H9 (cell line): ENCODE data around the gene ZFPM1. TPM values are rescaled to one million over a fixed set of nuclear protein-coding genes. Genes with fewer than 3 reads are reported as not detected.

ENCODE experiments used
- DNase-seq: peaks from one replicate; pipeline ENCODE4 v3.0.0-alpha.2; 2017
- H2AFZ ChIP-seq: one replicate; pipeline ENCODE4 v1.6.1; 2013; ENCODE audit warnings: mild to moderate bottlenecking, low read length, control low read depth, moderate library complexity
- H2AK5ac ChIP-seq: 2 replicates; pipeline ENCODE4 v1.6.1; 2013; ENCODE audit warnings: low read length, control low read depth, mixed read lengths; ENCODE audit not compliant: insufficient read length
- H2BK120ac ChIP-seq: one replicate; pipeline ENCODE4 v1.6.1; 2013; ENCODE audit warnings: low read depth, mild to moderate bottlenecking, low read length, control low read depth, inconsistent platforms; ENCODE audit not compliant: poor library complexity, severe bottlenecking
- H2BK12ac ChIP-seq: 2 replicates; pipeline ENCODE4 v1.6.1; 2013; ENCODE audit warnings: low read length, control low read depth, mixed read lengths, low read depth; ENCODE audit not compliant: insufficient read length
- H2BK15ac ChIP-seq: 2 replicates; pipeline ENCODE4 v1.6.1; 2013; ENCODE audit warnings: low read depth, low read length, control low read depth
- H2BK20ac ChIP-seq: one replicate; pipeline ENCODE4 v1.6.1; 2013; ENCODE audit warnings: low read depth, mild to moderate bottlenecking, low read length, control low read depth, inconsistent platforms; ENCODE audit not compliant: poor library complexity, severe bottlenecking
- H2BK5ac ChIP-seq: 2 replicates; pipeline ENCODE4 v1.6.1; 2013; ENCODE audit warnings: low read length, control low read depth, mixed read lengths; ENCODE audit not compliant: insufficient read length
- H3K14ac ChIP-seq: 2 replicates; pipeline ENCODE4 v1.6.1; 2013; ENCODE audit warnings: low read length, control low read depth; ENCODE audit not compliant: insufficient read depth
- H3K18ac ChIP-seq: 2 replicates; pipeline ENCODE4 v1.6.1; 2013; ENCODE audit warnings: low read depth, mild to moderate bottlenecking, mixed read lengths, low read length, control low read depth; ENCODE audit not compliant: insufficient read length
- H3K23ac ChIP-seq: 2 replicates; pipeline ENCODE4 v1.6.1; 2013; ENCODE audit warnings: low read length, control low read depth, mixed read lengths, low read depth; ENCODE audit not compliant: insufficient read length
- H3K23me2 ChIP-seq: 2 replicates; pipeline ENCODE4 v1.6.1; 2013; ENCODE audit warnings: low read depth, mild to moderate bottlenecking, mixed read lengths, low read length, control low read depth; ENCODE audit not compliant: insufficient read length, poor library complexity, severe bottlenecking
- H3K27ac ChIP-seq: 2 replicates; pipeline ENCODE4 v1.5.1; 2013; ENCODE audit warnings: low read length, control low read depth, mixed read lengths, low read depth; ENCODE audit not compliant: insufficient read length
- H3K27me3 ChIP-seq: 2 replicates; pipeline ENCODE4 v1.6.1; 2013; ENCODE audit warnings: low read length, control low read depth, inconsistent platforms; ENCODE audit not compliant: insufficient read depth
- H3K4ac ChIP-seq: 2 replicates; pipeline ENCODE4 v1.6.1; 2013; ENCODE audit warnings: low read depth, mild to moderate bottlenecking, control low read depth, inconsistent platforms, low read length, moderate library complexity
- H3K4me1 ChIP-seq: 2 replicates; pipeline ENCODE4 v1.6.1; 2013; ENCODE audit warnings: low read length, control low read depth, inconsistent platforms; ENCODE audit not compliant: insufficient read depth
- H3K4me2 ChIP-seq: 2 replicates; pipeline ENCODE4 v1.6.1; 2013; ENCODE audit warnings: low read length, control low read depth, mixed read lengths; ENCODE audit not compliant: insufficient read length, insufficient read depth
- H3K56ac ChIP-seq: 2 replicates; pipeline ENCODE4 v1.6.1; 2013; ENCODE audit warnings: low read depth, mild to moderate bottlenecking, mixed read lengths, low read length, control low read depth; ENCODE audit not compliant: insufficient read length
- H3K79me1 ChIP-seq: 2 replicates; pipeline ENCODE4 v1.6.1; 2013; ENCODE audit warnings: low read depth, mild to moderate bottlenecking, moderate library complexity, low read length, control low read depth, inconsistent platforms; ENCODE audit not compliant: insufficient read depth, poor library complexity, severe bottlenecking
- H3K79me2 ChIP-seq: 2 replicates; pipeline ENCODE4 v1.6.1; 2013; ENCODE audit warnings: low read length, control low read depth, inconsistent platforms; ENCODE audit not compliant: insufficient read depth
- H3K9ac ChIP-seq: 2 replicates; pipeline ENCODE4 v1.6.1; 2013; ENCODE audit warnings: low read length, control low read depth, mixed read lengths; ENCODE audit not compliant: insufficient read length; ENCODE audit errors: extremely low read depth
- H3K9me3 ChIP-seq: one replicate; pipeline ENCODE4 v1.6.1; 2013; ENCODE audit warnings: low read depth, low read length, inconsistent platforms; ENCODE audit not compliant: control insufficient read depth
- H3T11ph ChIP-seq: one replicate; pipeline ENCODE4 v1.6.1; 2013; ENCODE audit warnings: mild to moderate bottlenecking, low read length, control low read depth, inconsistent platforms
- H4K20me1 ChIP-seq: one replicate; pipeline ENCODE4 v1.6.1; 2013; ENCODE audit not compliant: control insufficient read depth, insufficient read length, insufficient read depth
- H4K5ac ChIP-seq: 2 replicates; pipeline ENCODE4 v1.6.1; 2013; ENCODE audit warnings: low read depth, mild to moderate bottlenecking, mixed read lengths, low read length, control low read depth; ENCODE audit not compliant: insufficient read length
- H4K8ac ChIP-seq: replicated peaks from 2 replicates; pipeline ENCODE4 v1.6.1; 2013; ENCODE audit warnings: low read length, control low read depth, mixed read lengths, low read depth; ENCODE audit not compliant: insufficient read length
- H4K91ac ChIP-seq: 2 replicates; pipeline ENCODE4 v1.6.1; 2013; ENCODE audit warnings: low read depth, mild to moderate bottlenecking, moderate library complexity, mixed read lengths, low read length, control low read depth; ENCODE audit not compliant: insufficient read length
- H3K27ac Mint-ChIP-seq, 3 experiments: 2 replicates in 2 of 3; 3 replicates in 1 of 3; pipeline ENCODE4 v1.8.0; 2020 to 2021; ENCODE audit warnings: mixed read lengths in 3 of 3, mild to moderate bottlenecking in 1 of 3, moderate library complexity in 1 of 3
- H3K27me3 Mint-ChIP-seq: 2 replicates; pipeline ENCODE4 v1.8.0; 2021; ENCODE audit warnings: low read depth, mild to moderate bottlenecking, moderate library complexity, mixed read lengths
- H3K36me3 Mint-ChIP-seq, 3 experiments: 2 replicates in 2 of 3; 3 replicates in 1 of 3; pipeline ENCODE4 v1.8.0; 2020 to 2021; ENCODE audit warnings: low read depth in 3 of 3, mixed read lengths in 3 of 3; ENCODE audit not compliant: insufficient read depth in 1 of 3
- H3K4me1 Mint-ChIP-seq, 2 experiments: 2 replicates each; pipeline ENCODE4 v1.8.0; 2020; ENCODE audit warnings: mixed read lengths in 2 of 2
- H3K4me3 Mint-ChIP-seq, 2 experiments: 2 replicates in 1 of 2; 3 replicates in 1 of 2; pipeline ENCODE4 v1.8.0; 2020 to 2021; ENCODE audit warnings: mild to moderate bottlenecking in 2 of 2, mixed read lengths in 2 of 2, moderate library complexity in 1 of 2
- H3K9me3 Mint-ChIP-seq, 2 experiments: 2 replicates in 1 of 2; 3 replicates in 1 of 2; pipeline ENCODE4 v1.8.0; 2020; ENCODE audit warnings: mild to moderate bottlenecking in 2 of 2, mixed read lengths in 2 of 2, moderate library complexity in 1 of 2
- WGBS: extraction: QIAGEN DNeasy Blood & Tissue Kit; methylation state at CpG from one replicate; pipeline ENCODE4 v1.1.7; 2013; ENCODE audit warnings: missing lambda C conversion rate, low lambda C conversion rate, mixed read lengths; ENCODE audit not compliant: insufficient read length; ENCODE audit errors: extremely low coverage; 5-methylcytosine and 5-hydroxymethylcytosine counted together
- total RNA-seq: library from RNA; stranded (reverse); gene quantifications from 2 replicates; pipeline ENCODE4 v1.2.1, GENCODE V29; 2021
- TF ChIP-seq, protein P1 (sequence below): fragments of 200-600 bp; sonication (generic); conservative IDR thresholded peaks from 3 replicates; pipeline ENCODE4 v1.8.0; 2021; ENCODE audit warnings: antibody characterized with exemption, mild to moderate bottlenecking

ZFPM1 gene
- total RNA-seq, 1 experiment from 2014 or later, result 3.6 TPM

DNA sequence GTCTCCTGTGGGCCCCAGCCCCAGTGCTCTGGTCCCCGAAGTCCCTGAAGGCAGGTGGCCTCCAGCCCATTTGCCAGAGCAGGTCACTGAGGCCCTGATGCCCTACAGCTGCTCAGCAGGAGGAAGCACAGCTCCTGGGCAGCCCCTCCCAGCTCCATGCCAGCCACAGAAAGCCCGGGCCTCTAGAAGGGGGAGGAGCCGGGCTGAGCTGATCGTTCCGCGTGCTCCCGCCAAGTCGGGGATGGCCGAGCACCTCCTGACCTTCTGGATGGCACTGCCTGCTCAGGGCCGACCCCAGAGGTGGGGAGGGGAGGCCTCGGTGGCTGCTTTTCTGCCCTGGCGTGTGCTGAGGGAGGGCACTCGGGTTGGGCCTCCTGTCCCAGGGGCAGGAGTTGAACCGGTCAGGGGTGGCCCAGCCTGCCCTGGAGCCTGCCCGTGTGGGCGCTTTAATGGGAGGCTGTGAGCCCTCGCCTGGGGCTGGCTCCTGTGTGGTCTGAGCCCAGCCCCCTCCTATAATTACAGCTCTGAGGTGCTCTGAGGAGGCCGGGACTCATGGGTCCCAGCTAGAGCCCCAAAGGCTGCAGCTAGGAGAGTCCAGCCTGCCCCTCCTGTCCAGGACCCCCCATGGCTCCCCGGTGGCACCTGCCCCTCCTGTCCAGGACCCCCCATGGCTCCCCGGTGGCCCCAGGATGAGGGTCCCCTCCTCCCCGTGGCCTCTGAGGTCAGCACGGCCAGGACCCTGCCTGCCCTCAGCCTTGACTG, 29.7 kb downstream of the ZFPM1 start:
- Histone ChIP-seq H3K4me1 (no peaks in the 10 kb centered on the region), H3K79me2 (no peaks in the 10 kb centered on the region), H4K20me1 (no peaks in the 10 kb centered on the region), H3K79me1 (no peaks in the 10 kb centered on the region), H3K9me3 (no peaks in the 10 kb centered on the region), H2BK5ac (no peak overlapping the region), H2BK20ac (no peak overlapping the region), H3K27ac (no peak overlapping the region), H3K9ac (no peak overlapping the region), H3K27me3 (no peaks in the 10 kb centered on the region), H2BK12ac (no peak overlapping the region), H3K56ac (no peak overlapping the region), H3K23me2 (no peaks in the 10 kb centered on the region), H4K8ac (no peak overlapping the region), H3K4me2 (no peak overlapping the region), H2BK120ac (no peak overlapping the region), H4K5ac (no peak overlapping the region), H2BK15ac (no peak overlapping the region), H3T11ph (no peak overlapping the region), H3K4ac (no peak overlapping the region), H4K91ac (no peak overlapping the region), H3K18ac (no peak overlapping the region), H3K23ac (no peak overlapping the region), H3K14ac (peak overlapping the region; percentile 44; the same call in 1 of the 2 replicates), H2AFZ (no peak overlapping the region), H2AK5ac (no peak overlapping the region)
- no peak overlapping the region for H3K27ac Mint-ChIP-seq
- peaks cover 4 to 26% of the 10 kb centered on the region in 2 experiments for H3K4me1 Mint-ChIP-seq
- no peaks in the 10 kb centered on the region for H3K9me3 Mint-ChIP-seq
- no CpG with 5 or more reads among the region's 22 CpGs for WGBS
- no peak for DNase-seq
- no peak overlapping the region for H3K4me3 Mint-ChIP-seq
- H3K36me3 Mint-ChIP-seq, result no peaks in the 10 kb centered on the region
- no peaks in the 10 kb centered on the region for H3K27me3 Mint-ChIP-seq
- TF ChIP-seq, protein P1, sequence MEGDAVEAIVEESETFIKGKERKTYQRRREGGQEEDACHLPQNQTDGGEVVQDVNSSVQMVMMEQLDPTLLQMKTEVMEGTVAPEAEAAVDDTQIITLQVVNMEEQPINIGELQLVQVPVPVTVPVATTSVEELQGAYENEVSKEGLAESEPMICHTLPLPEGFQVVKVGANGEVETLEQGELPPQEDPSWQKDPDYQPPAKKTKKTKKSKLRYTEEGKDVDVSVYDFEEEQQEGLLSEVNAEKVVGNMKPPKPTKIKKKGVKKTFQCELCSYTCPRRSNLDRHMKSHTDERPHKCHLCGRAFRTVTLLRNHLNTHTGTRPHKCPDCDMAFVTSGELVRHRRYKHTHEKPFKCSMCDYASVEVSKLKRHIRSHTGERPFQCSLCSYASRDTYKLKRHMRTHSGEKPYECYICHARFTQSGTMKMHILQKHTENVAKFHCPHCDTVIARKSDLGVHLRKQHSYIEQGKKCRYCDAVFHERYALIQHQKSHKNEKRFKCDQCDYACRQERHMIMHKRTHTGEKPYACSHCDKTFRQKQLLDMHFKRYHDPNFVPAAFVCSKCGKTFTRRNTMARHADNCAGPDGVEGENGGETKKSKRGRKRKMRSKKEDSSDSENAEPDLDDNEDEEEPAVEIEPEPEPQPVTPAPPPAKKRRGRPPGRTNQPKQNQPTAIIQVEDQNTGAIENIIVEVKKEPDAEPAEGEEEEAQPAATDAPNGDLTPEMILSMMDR, result no peak
